ENCODE results near the gene STUB1. TPM values are rescaled to one million over a fixed set of nuclear protein-coding genes. Genes with fewer than 3 reads are reported as not detected.
"Not testable (repeated sequence)": the region's sequence is repeated elsewhere in the genome, so short reads cannot be mapped to it uniquely, and the experiment has no call there.

STUB1 gene
- total RNA-seq, 1 experiment from 2014 or later = 102 TPM

DNA sequence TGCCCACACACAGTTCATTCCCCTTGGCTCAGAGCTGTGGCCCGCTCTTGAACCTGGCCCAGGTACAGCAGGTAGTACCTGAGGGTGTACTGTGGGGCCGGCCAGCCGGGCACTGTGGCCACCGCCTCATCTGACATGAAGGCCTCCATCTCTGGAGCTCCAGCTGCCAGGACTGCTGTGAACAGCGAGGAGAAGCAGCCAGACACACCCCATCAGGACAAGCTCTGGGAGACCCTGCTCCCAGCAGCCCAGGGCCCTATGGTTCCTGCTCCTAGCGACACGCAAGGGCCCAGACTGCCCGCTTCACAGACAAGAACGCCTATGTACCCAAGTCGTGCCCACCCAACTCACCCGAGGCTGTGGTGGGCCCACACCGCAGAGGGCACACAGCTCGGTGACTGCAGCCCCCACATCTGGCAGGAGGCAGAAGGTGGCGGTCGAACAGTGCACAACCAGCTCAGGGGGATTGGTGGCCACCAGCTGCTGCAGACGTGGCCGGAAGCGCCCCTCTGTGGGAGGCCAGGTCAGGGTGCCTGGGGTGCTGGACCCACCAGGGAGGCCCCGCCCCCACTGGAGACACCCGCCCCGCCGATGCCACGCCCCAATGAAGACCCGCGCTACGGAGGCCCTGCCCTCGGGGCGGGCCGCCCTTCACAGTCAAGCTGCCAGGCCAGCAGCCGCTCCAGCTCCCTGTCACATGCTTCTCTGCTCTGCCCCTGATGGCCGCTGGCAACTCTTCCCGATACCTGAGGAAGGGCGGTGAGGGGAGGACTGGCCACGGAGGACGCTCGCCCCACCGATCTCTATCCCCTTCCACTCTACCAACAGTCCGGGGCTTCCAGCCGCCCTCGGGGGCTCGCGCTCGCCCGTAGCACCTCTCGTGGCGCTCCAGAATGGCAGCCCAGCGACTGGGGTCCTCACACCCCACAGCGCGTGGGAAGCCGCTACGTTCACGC is 1.1 kb upstream of the STUB1 start:
- peak; percentile 21 for DNase-seq (ENCODE audit: low spot score)

DNA sequence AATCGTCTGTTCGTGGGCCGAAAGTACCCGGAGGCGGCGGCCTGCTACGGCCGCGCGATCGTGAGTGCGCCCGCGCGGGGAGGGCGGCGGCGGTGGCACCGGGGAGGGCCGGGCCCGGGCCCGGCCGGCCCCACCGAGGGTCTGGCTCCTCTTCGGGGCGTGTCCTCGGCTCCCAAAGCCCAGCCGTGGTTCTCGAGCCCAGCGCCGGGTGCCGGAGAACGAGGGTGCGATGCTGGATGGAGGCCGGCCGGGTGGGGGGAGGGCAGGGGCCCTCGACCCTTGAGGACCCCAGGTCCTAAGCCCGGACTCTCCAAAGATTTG is 375 bp downstream of the STUB1 start:
- no peak for DNase-seq (ENCODE audit: low spot score)

- no peak for DNase-seq (ENCODE audit: low spot score)
Measured at GRCh38 chr16:680967-681745, 946 bp downstream of the STUB1 start.

GRCh38 chr16:681746-682427 is 1.7 kb downstream of the STUB1 start:
- DNase-seq (ENCODE audit: low spot score) = no peak

DNA sequence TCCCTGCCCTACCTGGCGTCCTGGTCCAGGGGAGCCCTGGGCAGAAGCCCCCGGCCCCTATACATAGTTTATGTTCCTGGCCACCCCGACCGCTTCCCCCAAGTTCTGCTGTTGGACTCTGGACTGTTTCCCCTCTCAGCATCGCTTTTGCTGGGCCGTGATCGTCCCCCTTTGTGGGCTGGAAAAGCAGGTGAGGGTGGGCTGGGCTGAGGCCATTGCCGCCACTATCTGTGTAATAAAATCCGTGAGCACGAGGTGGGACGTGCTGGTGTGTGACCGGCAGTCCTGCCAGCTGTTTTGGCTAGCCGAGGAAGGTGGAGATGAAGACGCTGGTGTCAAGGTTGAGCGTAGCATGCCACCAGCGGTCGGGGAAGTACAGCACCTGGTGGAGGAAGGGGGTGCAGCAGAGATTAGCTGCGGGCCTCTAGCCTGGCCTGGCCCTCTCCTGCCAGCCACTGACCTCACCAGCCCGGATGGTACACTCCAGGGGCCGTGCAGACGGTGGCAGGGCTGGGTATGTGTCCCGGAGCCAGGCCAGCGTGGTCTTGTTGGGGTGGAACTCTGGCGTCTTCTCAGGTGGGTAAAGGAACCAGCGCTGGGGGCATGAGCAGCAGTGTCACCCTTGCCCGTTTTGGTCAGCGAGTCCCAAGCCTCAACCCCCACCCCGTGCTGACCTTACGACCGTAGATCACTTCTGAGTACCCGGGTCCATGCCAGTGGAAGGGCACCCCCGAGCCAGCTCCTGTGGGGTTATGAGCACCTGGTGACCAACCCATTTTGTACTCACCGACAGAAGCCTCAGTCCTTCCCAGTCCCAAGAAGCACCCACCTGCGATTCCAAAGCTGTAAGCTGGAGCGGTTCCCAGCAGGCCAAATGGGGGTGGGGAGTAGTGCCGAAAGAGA is 2.5 kb downstream of the STUB1 start:
- no peak for DNase-seq (ENCODE audit: low spot score)

DNA sequence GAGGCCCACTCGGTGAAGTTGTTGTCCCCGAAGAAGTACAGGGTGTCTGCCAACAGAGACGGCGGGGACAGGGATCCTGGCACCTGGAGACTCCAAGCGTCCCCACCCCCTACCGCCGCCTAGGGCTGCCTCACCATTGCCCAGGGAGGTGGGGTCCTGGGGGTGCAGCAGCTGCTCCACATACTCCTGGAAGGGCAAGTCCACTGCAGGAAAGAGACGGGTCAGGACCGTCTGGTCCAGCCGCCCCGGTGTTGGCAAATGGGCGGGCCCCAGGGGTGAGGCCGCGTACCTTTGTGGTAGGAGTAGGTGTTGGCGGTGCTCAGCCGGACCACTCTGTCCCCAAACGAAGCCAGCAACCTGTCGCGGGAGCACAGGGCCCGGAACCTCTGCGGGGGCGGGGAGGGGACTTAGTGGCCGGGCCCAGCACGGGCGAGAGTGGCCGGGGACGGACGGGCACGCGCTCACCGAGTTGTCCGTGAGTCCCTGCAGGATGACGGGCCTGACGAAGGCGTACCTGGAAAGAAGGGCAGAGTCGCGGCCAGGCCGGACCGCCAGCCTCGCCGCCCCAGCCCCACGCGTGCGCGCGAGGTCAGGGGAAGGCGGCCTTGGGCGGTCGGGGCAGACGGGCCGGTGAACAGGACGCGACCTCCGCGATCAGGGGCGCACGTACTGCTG is 3.3 kb downstream of the STUB1 start:
- DNase-seq (ENCODE audit: low spot score) = no peak

DNA sequence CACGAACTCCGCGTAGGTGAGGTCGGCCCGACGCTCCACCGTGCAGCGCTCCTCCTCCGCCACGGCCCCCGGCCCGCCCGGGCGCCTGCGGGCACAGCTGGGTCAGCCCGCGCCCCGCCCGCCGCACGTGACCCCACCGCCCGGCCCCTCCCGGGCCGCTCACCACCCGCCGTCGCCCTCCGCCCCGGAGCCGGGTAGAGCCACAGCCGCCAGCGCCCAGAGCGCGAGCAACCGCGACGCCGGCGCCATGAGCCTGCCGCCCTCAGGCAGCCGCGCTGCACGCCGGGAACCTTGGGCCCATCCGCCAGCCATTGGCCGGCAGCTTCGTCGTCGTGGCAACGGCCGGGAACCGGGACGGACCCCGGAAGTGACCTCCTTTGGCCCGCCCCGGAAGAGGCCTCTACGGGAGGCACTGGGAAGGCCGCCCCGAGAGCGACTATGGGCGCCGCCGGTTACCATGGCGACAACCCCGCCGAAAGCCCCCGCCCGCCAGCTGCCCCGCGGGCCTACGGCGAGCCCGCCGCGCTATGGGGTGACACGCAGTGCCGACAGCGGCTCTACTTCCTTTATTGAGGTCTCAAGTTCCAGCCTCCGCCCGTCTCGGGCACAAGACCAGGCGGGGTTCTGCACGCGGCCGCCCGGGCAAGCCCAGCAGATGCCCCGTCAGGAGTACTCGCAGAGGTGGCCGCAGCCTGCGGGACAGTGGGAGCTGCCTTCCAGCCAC is 4.0 kb downstream of the STUB1 start, which contains the start of gene JMJD8:
JMJD8 (minus strand) TSS at position 264 of the 724 bp plus-strand sequence; CDS start at position 249, 15 bp downstream.
- peak; percentile 66 for DNase-seq (ENCODE audit: low spot score)

GRCh38 chr16:684961-685696 is 4.9 kb downstream of the STUB1 start:
- DNase-seq (ENCODE audit: low spot score) = no peak

DNA sequence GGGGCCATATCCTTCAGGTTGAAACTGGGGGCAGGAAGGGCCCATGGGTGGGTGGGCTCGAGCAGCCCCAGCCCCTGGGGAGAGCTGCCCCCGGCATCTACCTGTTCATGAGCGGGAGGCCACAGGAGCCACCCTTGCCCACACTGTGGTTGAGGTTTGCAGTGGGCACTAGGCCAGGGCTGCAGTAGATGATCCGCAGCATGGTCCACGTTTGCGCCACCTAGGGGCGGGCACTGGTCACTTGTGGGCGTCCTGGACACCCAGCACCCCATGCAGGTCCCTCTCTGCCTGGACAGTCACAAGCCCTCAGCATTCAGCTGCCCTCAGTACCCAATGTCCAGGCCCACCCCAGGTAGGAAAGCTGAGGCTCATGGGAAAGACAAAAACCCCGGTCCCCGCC is 5.8 kb downstream of the STUB1 start:
- peak; percentile 55 for DNase-seq (ENCODE audit: low spot score)

GRCh38 chr16:686459-687260 is 6.5 kb downstream of the STUB1 start:
- no peak for DNase-seq (ENCODE audit: low spot score)

DNA sequence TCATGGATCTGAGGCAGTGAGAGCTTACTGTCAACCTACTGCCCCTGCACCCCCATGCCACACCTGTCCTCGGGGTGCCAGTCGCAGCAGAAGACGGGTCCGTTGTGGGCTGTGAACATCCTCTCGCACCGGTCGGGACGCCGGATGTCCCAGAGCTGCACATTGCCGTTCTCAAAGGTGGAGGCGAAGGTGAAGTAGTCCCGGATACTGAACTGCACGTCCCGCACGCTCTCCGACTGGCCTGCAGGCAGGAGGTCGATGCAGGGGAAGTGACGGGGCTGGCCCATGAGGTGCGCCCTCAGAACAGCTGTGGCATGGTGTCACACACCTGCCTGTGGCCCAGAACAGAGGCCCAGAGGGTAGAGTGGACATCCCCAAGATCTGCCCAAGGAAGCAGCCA is 7.3 kb downstream of the STUB1 start:
- no peak for DNase-seq (ENCODE audit: low spot score)

- no peak for DNase-seq (ENCODE audit: low spot score)
Measured at GRCh38 chr16:689175-689897, 9.1 kb downstream of the STUB1 start.

DNA sequence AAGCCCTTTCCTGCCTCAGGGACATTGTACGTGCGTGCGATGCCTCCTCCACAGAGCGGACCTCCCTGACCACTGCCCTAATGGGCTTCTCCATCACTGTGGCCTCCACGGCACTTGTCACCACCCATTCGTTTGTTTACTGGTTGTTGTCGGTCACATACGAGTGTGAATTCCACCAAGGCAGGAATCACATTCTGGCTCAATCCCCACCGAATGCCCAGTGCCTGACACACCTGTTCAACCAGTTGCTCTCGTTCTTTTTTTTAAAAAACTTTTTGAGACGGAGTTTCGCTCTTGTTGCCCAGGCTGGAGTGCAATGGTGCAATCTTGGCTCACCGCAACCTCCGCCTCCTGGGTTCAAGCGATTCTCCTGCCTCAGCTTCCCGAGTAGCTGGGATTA is 11.0 kb downstream of the STUB1 start:
- not testable (repeated sequence) for DNase-seq (ENCODE audit: low spot score)

DNA sequence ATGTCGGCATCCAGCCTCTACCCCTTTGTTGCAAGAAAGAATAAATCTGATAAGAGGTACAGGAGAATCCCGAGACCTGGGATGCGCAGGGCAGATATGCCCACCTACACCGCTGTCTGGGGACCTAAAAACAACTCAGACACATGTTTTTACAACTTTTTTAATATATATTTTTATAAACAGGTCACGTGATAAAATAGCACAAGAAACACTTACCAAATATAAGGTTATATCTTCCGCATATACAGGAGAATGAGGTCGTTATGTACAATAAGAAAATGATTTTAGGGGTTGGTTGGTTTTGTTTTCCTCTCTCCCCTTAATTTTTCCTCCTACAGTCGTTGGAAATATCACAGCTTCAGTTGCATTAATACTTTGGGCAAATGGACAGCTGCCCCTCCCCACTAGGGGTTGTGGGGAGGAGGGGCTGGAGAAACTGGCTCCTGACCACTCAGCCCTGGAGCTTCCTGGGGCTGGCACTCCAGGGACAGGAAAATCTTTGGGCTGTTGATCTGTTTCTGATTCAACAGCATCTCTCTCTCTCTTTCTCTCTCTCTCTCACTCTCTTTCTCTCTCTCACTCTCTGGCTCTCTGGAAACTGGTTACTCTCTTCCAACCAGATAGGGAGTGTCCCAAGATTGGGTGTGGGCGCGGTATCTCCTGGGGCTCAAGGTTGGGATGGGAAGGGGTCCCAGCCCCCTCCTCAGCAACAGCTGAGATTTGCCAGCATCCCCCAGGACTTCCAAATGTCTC is 12.3 kb downstream of the STUB1 start:
- DNase-seq (ENCODE audit: low spot score) = no peak

- no peak for DNase-seq (ENCODE audit: low spot score)
Measured at GRCh38 chr16:693364-693763, 13.2 kb downstream of the STUB1 start.

DNA sequence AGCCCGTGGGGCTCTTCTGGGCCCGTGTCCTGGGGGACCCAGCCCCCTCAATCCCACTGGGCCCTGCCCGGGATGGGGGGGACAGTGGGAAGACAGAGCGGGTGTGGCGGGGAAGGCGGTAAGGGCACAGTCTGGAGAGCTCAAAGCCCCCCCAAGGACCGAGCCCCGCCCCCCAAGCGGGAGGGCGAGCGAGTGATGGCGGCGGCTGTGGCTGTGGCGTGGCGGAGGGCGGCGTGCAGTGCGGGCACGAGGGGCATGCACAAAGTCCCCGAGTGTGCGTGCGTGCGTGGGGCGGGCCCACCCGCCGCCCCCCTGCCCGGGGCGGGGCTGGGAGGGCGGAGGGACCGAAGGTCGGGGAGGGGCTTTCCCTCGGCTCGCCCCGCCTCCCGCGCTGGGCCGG is 13.6 kb downstream of the STUB1 start:
- no peak for DNase-seq (ENCODE audit: low spot score)
